Prostate gland (tissue), 2 donors: ENCODE measurements around the gene P2RY12. TPM values are rescaled to one million over a fixed set of nuclear protein-coding genes. Genes with fewer than 3 reads are reported as not detected.

Experiments
- DNase-seq: peaks from one replicate; pipeline ENCODE4 v3.0.0-alpha.2; 2019; ENCODE audit warnings: low spot score
- H3K27ac ChIP-seq, 2 donors: fragments of 200-600 bp; sonication (generic); 2 replicates each; pipeline ENCODE4 v1.5.1; 2017 to 2019
- H3K27me3 ChIP-seq: fragments of 200-600 bp; sonication (generic); replicated peaks from 2 replicates; pipeline ENCODE4 v1.5.1; 2019; ENCODE audit not compliant: insufficient read depth
- H3K36me3 ChIP-seq, 2 donors: fragments of 200-600 bp; sonication (generic); 1 replicate in 1 of 2; 2 replicates in 1 of 2; pipeline versions ENCODE4 v1.5.1 to v1.8.1; 2017 to 2019
- H3K4me1 ChIP-seq: fragments of 200-600 bp; sonication (generic); replicated peaks from 2 replicates; pipeline ENCODE4 v1.5.1; 2019
- H3K4me3 ChIP-seq, 2 donors: fragments of 200-600 bp; sonication (generic); 2 replicates each; pipeline ENCODE4 v1.5.1; 2017 to 2019
- H3K9me3 ChIP-seq: fragments of 200-600 bp; sonication (generic); 2 replicates; pipeline ENCODE4 v1.5.1; 2017
- POLR2A ChIP-seq: fragments of 450-650 bp; IDR thresholded peaks from one replicate; pipeline ENCODE4 v1.6.1; 2016; ENCODE audit warnings: antibody characterized with exemption, mild to moderate bottlenecking
- POLR2AphosphoS5 ChIP-seq: sonication (generic); formaldehyde crosslinking; IDR thresholded peaks from one replicate; pipeline ENCODE4 v1.6.1; 2017; ENCODE audit warnings: antibody characterized with exemption
- WGBS: methylation state at CpG from one replicate; pipeline ENCODE4 v1.1.5; 2018; 5-methylcytosine and 5-hydroxymethylcytosine counted together
- intact Hi-C: fragments of 100-400 bp; cut with DNase I; formaldehyde crosslinking; loops from one replicate; pipeline ENCODE4 v1.14.2; 2022
- total RNA-seq, 2 donors: library from RNA; depleted of rRNA; stranded (reverse); fragments of >200 nt; gene quantifications; one replicate each; pipeline ENCODE4 v1.1.0, GENCODE V29; 2016
- TF ChIP-seq, protein P1 (sequence below), 4 experiments: fragments of 200-600 bp in 2 of 4; fragments of 450-650 bp in 2 of 4; sonication (generic) in 2 of 4; IDR thresholded peaks; 1 replicate in 3 of 4; 2 replicates in 1 of 4; pipeline ENCODE4 v1.5.1; 2016 to 2019; ENCODE audit warnings: antibody characterized with exemption in 4 of 4, mild to moderate bottlenecking in 2 of 4, moderate library complexity in 2 of 4

Gene P2RY12
- total RNA-seq, 2 donors from 2014 or later, result 0.97 to 5.0 TPM

- DNase-seq, result no peak
- intact Hi-C loops, result no loop called here
- Histone ChIP-seq H3K4me3 (no peak overlapping the region), H3K4me1 (no peaks in the 10 kb centered on the region), H3K9me3 (no peaks in the 10 kb centered on the region), H3K27me3 (no peaks in the 10 kb centered on the region), H3K36me3 (no peaks in the 10 kb centered on the region), H3K27ac (no peak overlapping the region)
- 92% methylated on average over 2 of the region's 2 CpGs for WGBS
- TF ChIP-seq POLR2A (no peak), POLR2AphosphoS5 (no peak)
- TF ChIP-seq, protein P1, sequence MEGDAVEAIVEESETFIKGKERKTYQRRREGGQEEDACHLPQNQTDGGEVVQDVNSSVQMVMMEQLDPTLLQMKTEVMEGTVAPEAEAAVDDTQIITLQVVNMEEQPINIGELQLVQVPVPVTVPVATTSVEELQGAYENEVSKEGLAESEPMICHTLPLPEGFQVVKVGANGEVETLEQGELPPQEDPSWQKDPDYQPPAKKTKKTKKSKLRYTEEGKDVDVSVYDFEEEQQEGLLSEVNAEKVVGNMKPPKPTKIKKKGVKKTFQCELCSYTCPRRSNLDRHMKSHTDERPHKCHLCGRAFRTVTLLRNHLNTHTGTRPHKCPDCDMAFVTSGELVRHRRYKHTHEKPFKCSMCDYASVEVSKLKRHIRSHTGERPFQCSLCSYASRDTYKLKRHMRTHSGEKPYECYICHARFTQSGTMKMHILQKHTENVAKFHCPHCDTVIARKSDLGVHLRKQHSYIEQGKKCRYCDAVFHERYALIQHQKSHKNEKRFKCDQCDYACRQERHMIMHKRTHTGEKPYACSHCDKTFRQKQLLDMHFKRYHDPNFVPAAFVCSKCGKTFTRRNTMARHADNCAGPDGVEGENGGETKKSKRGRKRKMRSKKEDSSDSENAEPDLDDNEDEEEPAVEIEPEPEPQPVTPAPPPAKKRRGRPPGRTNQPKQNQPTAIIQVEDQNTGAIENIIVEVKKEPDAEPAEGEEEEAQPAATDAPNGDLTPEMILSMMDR (IDR thresholded peaks at IDR 0.05), result no peak
Observed at GRCh38 chr3:151314137-151314536, 70.4 kb downstream of the P2RY12 start.

- intact Hi-C loops, result no loop called here
- Histone ChIP-seq H3K27ac (no peak overlapping the region), H3K9me3 (no peaks in the 10 kb centered on the region), H3K4me1 (no peaks in the 10 kb centered on the region), H3K27me3 (no peaks in the 10 kb centered on the region), H3K36me3 (no peaks in the 10 kb centered on the region), H3K4me3 (no peak overlapping the region)
- no peak for DNase-seq
- TF ChIP-seq, protein P1 (IDR thresholded peaks at IDR 0.05), result no peak
- TF ChIP-seq POLR2A (no peak), POLR2AphosphoS5 (no peak)
- 85% methylated on average over 3 of the region's 3 CpGs for WGBS
Observed at GRCh38 chr3:151312972-151313371, 71.6 kb downstream of the P2RY12 start.

GRCh38 chr3:151309566-151309965 is 75.0 kb downstream of the P2RY12 start:
- DNase-seq, result no peak
- 98% methylated on average over 2 of the region's 2 CpGs for WGBS
- H3K27me3 ChIP-seq, result no peaks in the 10 kb centered on the region
- no peak overlapping the region for H3K27ac ChIP-seq
- H3K4me3 ChIP-seq, result no peak overlapping the region
- no peak for TF ChIP-seq POLR2A
- TF ChIP-seq, protein P1 (IDR thresholded peaks at IDR 0.05), result no peak
- no peaks in the 10 kb centered on the region for H3K36me3 ChIP-seq
- intact Hi-C loops, result no loop called here
- H3K4me1 ChIP-seq, result no peaks in the 10 kb centered on the region
- H3K9me3 ChIP-seq, result no peaks in the 10 kb centered on the region

GRCh38 chr3:151307583-151308488 is 76.7 kb downstream of the P2RY12 start:
- Histone ChIP-seq H3K27ac (no peak overlapping the region), H3K4me1 (no peaks in the 10 kb centered on the region), H3K9me3 (no peaks in the 10 kb centered on the region), H3K27me3 (no peaks in the 10 kb centered on the region), H3K4me3 (no peak overlapping the region), H3K36me3 (no peaks in the 10 kb centered on the region)
- 85% methylated on average over 1 of the region's 1 CpG for WGBS
- TF ChIP-seq, protein P1 (IDR thresholded peaks at IDR 0.05), result no peak
- no peak for TF ChIP-seq POLR2AphosphoS5
- DNase-seq, result no peak
- intact Hi-C loops, result no loop called here

- H3K27ac ChIP-seq, result no peak overlapping the region
Observed at GRCh38 chr3:151307131-151307530, 77.4 kb downstream of the P2RY12 start.

More at GRCh38 chr3:151307131-151307530, 77.4 kb downstream of the P2RY12 start:
- intact Hi-C loops, result no loop called here
- H3K27me3 ChIP-seq, result no peaks in the 10 kb centered on the region
- H3K36me3 ChIP-seq, result no peaks in the 10 kb centered on the region
- no peaks in the 10 kb centered on the region for H3K9me3 ChIP-seq
- no peak overlapping the region for H3K4me3 ChIP-seq
- no peaks in the 10 kb centered on the region for H3K4me1 ChIP-seq
- DNase-seq, result no peak
- no peak for TF ChIP-seq POLR2A
- no peak for TF ChIP-seq POLR2AphosphoS5
- TF ChIP-seq, protein P1 (IDR thresholded peaks at IDR 0.05), result no peak
